Effector memory CD8-positive, alpha-beta T cell (primary cell): Measurements from ENCODE around the gene ZNF91.
"Not testable (repeated sequence)": the region's sequence is repeated elsewhere in the genome, so short reads cannot be mapped to it uniquely, and the experiment has no call there.

Source experiments
- ATAC-seq: fragments of 150-1000 bp; cut with Tn5 transposase; replicated peaks from 2 replicates; pipeline ENCODE4 v1.10.0; 2021; ENCODE audit warnings: mild to moderate bottlenecking, moderate library complexity
- DNase-seq, 3 experiments: peaks; one replicate each; pipeline ENCODE4 v3.0.0; 2021
- H3K27ac Mint-ChIP-seq, 2 donors: one replicate each; pipeline ENCODE4 v1.8.0; 2022; ENCODE audit warnings: mild to moderate bottlenecking in 2 of 2, mixed read lengths in 2 of 2, moderate library complexity in 2 of 2
- H3K27me3 Mint-ChIP-seq, 2 donors: one replicate each; pipeline ENCODE4 v1.8.0; 2022; ENCODE audit warnings: mixed read lengths in 2 of 2
- H3K36me3 Mint-ChIP-seq: one replicate; pipeline ENCODE4 v1.8.0; 2022; ENCODE audit warnings: mild to moderate bottlenecking, moderate library complexity, mixed read lengths; ENCODE audit not compliant: insufficient read depth
- H3K4me1 Mint-ChIP-seq, 2 donors: one replicate each; pipeline ENCODE4 v1.8.0; 2022; ENCODE audit warnings: low read depth in 2 of 2, mixed read lengths in 2 of 2
- H3K4me3 Mint-ChIP-seq, 2 donors: one replicate each; pipeline ENCODE4 v1.8.0; 2022; ENCODE audit warnings: mild to moderate bottlenecking in 2 of 2, mixed read lengths in 2 of 2, moderate library complexity in 2 of 2
- H3K9me3 Mint-ChIP-seq, 2 donors: one replicate each; pipeline ENCODE4 v1.8.0; 2022; ENCODE audit warnings: mixed read lengths in 2 of 2
- total RNA-seq, 9 experiments: gene quantifications; one replicate each; lab custom pipeline; 2026; lab: John Stamatoyannopoulos, UW

ZNF91 gene
- 78.0 to 267 (median 153) reads per million in 9 experiments for total RNA-seq

DNA sequence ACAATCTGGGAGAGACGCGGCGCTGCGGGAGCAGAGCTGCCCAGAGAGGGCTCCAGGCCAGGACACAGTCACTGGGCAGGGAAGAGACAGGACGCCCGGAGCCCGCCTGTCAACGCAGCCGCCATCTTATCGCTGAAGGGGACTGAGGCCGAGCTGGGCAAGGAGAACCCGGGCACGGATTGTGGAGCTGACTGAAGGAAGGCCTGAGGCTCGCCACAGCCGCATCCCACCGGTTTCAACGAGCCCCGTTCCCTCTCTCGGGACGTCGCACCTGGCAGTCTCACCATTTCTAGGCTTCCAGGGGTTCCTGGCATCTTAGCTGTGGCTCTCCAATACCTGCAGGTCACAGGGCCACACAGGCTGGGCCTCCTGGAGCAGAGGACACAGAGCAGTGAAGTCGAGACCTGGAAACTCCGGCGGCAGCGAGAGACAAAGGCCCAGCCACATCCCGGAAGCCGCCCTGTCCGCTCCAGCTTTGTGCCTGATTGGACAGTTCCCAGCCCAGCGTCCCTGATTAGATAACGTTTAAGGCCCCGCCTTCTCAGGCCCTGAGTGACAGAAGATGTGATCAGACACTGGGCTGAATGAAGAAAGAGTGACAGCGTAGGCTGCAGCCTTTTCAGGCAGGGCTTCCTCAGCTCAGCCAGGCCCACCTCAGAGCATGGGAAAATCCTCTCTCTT is at the start of gene ZNF91:
TSS of gene ZNF91 (minus strand) at position 431 of the 681 bp plus-strand sequence. CDS start at position 314, 117 bp downstream.
- ATAC-seq = peak; percentile 93
- Mint-ChIP-seq H3K36me3 (peaks cover 39% of the 10 kb centered on the region), H3K9me3 (no peaks in the 10 kb centered on the region)

DNA sequence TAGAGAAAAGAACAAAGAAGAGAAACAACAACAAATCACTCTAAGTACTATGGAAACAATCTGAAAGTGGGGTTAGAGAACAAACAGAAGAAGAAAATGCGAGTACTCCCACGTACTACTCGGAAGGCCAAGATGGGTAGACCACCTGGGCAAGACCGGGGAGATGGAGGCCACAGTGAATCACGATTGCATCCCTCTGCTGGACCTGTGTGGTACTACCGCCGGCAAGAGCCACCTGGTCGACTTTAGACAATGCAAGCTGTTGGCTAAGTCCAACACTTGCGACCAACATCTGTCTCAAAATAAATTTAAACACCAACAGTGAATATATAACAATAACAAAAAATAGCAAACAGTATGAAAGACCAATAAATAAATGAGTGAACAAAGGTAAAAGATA is 45.5 kb upstream of the ZNF91 start:
- no peaks in the 10 kb centered on the region for H3K36me3 Mint-ChIP-seq
- peaks cover 17 to 24% of the 10 kb centered on the region in 2 donors for H3K9me3 Mint-ChIP-seq
- H3K27me3 Mint-ChIP-seq = no peaks in the 10 kb centered on the region
- H3K4me3 Mint-ChIP-seq = no peak overlapping the region
- DNase-seq = no peak
- no peak for ATAC-seq
- no peak overlapping the region for H3K27ac Mint-ChIP-seq
- no peaks in the 10 kb centered on the region for H3K4me1 Mint-ChIP-seq

More for the DNA sequence above, at the start of gene ZNF91:
- peaks cover 22 to 31% of the 10 kb centered on the region in 2 donors for H3K4me1 Mint-ChIP-seq
- H3K27ac Mint-ChIP-seq = peak within 1 kb of the TSS; percentile 97 to 99
- no peaks in the 10 kb centered on the region for H3K27me3 Mint-ChIP-seq
- DNase-seq = peak; percentile 89 to 91 (median 91)
- peak within 1 kb of the TSS; percentile 96 to 97 for H3K4me3 Mint-ChIP-seq

GRCh38 chr19:23440207-23440606 is 44.9 kb upstream of the ZNF91 start:
- Mint-ChIP-seq H3K27me3 (no peaks in the 10 kb centered on the region), H3K27ac (no peak overlapping the region), H3K4me3 (no peak overlapping the region), H3K9me3 (peaks cover 17 to 24% of the 10 kb centered on the region in 2 donors), H3K36me3 (no peaks in the 10 kb centered on the region), H3K4me1 (no peaks in the 10 kb centered on the region)
- DNase-seq = no peak
- no peak for ATAC-seq

- DNase-seq (no peak), ATAC-seq (no peak)
- H3K4me3 Mint-ChIP-seq = no peak overlapping the region
- H3K4me1 Mint-ChIP-seq = no peaks in the 10 kb centered on the region
- no peaks in the 10 kb centered on the region for H3K36me3 Mint-ChIP-seq
- no peaks in the 10 kb centered on the region for H3K27me3 Mint-ChIP-seq
- peaks cover 20 to 24% of the 10 kb centered on the region in 2 donors for H3K9me3 Mint-ChIP-seq
- no peak overlapping the region for H3K27ac Mint-ChIP-seq
These were observed 44.4 kb upstream of the ZNF91 start for GRCh38 chr19:23439623-23440022.

DNA sequence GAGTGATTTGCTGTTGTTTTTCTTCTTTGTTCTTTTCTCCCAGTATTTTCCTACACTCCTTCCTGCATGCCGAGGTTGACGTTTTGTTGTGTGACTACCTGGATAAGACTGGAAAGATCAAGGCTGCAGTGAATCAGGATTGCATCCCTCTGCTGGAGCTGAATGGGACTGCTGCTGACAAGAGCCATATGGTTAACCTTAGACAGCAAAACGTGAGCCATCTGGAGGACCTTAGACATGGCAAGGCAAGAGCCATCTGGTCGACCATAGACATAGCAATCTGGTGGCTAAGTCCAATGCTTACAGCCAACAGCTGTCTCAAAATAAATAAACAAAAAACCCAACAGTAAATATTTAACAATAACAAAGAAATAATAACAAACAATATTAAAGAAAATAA is 42.6 kb upstream of the ZNF91 start:
- ATAC-seq = no peak
- Mint-ChIP-seq H3K27me3 (no peaks in the 10 kb centered on the region), H3K4me1 (no peaks in the 10 kb centered on the region), H3K27ac (no peak overlapping the region), H3K36me3 (no peaks in the 10 kb centered on the region), H3K9me3 (peaks cover 22 to 29% of the 10 kb centered on the region in 2 donors), H3K4me3 (no peak overlapping the region)
- DNase-seq = no peak

GRCh38 chr19:23436944-23437343 is 41.7 kb upstream of the ZNF91 start:
- Mint-ChIP-seq H3K27ac (no peak overlapping the region), H3K9me3 (peaks cover 22 to 31% of the 10 kb centered on the region in 2 donors), H3K27me3 (no peaks in the 10 kb centered on the region), H3K4me3 (no peak overlapping the region), H3K36me3 (no peaks in the 10 kb centered on the region), H3K4me1 (no peaks in the 10 kb centered on the region)
- DNase-seq (no peak), ATAC-seq (no peak)

DNA sequence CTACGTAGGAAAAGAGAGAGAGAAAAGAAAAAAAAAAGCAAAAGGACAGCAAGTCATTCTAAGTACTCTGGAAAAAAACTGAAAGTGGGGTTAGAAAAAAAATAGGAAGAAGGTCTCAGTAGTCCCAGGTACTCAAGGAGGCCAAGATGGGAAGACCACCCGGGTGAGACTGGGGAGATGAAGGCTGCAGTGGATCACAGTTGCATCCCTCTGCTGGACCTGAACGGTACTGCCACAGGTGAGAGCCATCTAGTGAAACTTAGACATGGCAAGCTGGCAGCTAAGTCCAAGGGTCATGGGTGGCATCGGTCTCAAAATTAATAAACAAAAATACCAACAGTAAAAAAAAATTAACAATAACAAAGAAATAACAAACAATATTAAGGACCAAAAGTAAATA is 41.0 kb upstream of the ZNF91 start:
- Mint-ChIP-seq H3K27me3 (no peaks in the 10 kb centered on the region), H3K4me1 (no peaks in the 10 kb centered on the region), H3K27ac (no peak overlapping the region), H3K36me3 (no peaks in the 10 kb centered on the region), H3K4me3 (no peak overlapping the region), H3K9me3 (peaks cover 22 to 31% of the 10 kb centered on the region in 2 donors)
- ATAC-seq (no peak), DNase-seq (no peak)

DNA sequence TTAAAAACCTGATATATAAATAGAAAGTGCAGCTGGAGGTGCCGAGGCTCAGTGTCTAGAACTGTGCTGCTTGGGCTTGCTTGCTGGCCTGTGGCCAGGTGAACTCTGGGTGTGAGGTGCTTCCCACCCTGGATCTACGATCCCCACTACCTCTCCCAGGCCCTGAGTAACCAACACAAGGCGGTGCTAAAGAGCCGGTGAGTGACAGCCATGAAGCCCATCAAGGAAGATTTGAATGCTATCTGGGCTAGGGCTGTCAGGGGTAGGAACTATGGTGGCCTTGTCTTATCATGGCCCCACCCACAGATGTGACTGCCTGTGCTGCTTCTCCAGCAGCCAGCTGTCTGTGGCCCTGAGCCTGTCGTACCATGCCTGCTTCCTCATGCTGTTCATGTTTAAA is 25.6 kb upstream of the ZNF91 start:
- Mint-ChIP-seq H3K36me3 (no peaks in the 10 kb centered on the region), H3K4me3 (no peak overlapping the region), H3K9me3 (no peaks in the 10 kb centered on the region), H3K27ac (no peak overlapping the region), H3K4me1 (peaks cover 0 to 2% of the 10 kb centered on the region in 2 donors), H3K27me3 (peaks cover 4 to 6% of the 10 kb centered on the region in 2 donors)
- DNase-seq (no peak), ATAC-seq (no peak)

GRCh38 chr19:23419261-23419660 is 24.0 kb upstream of the ZNF91 start:
- H3K4me3 Mint-ChIP-seq, ATAC-seq, H3K4me1 Mint-ChIP-seq, DNase-seq, H3K9me3 Mint-ChIP-seq, H3K36me3 Mint-ChIP-seq, H3K27ac Mint-ChIP-seq: not testable (repeated sequence)
- peaks cover 15 to 18% of the 10 kb centered on the region in 2 donors for H3K27me3 Mint-ChIP-seq

- ATAC-seq (peak; percentile 31), DNase-seq (no peak)
- Mint-ChIP-seq H3K4me1 (peaks cover 0 to 7% of the 10 kb centered on the region in 2 donors), H3K4me3 (peak overlapping the region; percentile 71 to 74), H3K27me3 (peaks cover 18 to 21% of the 10 kb centered on the region in 2 donors), H3K27ac (no peak overlapping the region), H3K36me3 (no peaks in the 10 kb centered on the region), H3K9me3 (no peaks in the 10 kb centered on the region)
These were observed 20.4 kb upstream of the ZNF91 start for GRCh38 chr19:23415561-23416191.

GRCh38 chr19:23415034-23415433 is 19.8 kb upstream of the ZNF91 start:
- ATAC-seq (no peak), DNase-seq (no peak)
- Mint-ChIP-seq H3K4me3 (peak overlapping the region; percentile 71 to 74), H3K36me3 (no peaks in the 10 kb centered on the region), H3K4me1 (peaks cover 0 to 7% of the 10 kb centered on the region in 2 donors), H3K27me3 (peaks cover 18 to 21% of the 10 kb centered on the region in 2 donors), H3K27ac (no peak overlapping the region), H3K9me3 (no peaks in the 10 kb centered on the region)

DNA sequence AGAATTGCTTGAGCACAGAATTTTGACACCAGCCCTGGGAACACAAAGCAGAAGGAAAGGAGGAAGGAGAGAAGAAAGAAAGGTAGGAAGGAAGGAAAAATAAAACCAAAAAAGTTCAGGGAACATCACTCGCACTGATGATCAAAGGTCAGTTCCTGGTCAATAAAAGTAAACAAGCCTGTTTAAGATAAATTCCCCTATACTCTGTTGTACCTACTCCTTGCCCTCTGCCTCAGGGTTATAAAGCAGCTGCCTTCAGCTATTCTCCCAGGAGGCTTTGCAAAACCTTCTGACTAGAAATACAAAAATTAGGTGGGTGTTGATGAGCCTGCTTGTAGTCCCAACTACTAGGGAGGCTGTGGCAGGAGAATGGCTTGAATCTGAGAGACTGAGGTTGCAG is 14.9 kb upstream of the ZNF91 start:
- H3K4me1 Mint-ChIP-seq = peaks cover 0 to 2% of the 10 kb centered on the region in 2 donors
- no peak overlapping the region for H3K27ac Mint-ChIP-seq
- no peaks in the 10 kb centered on the region for H3K9me3 Mint-ChIP-seq
- H3K36me3 Mint-ChIP-seq = no peaks in the 10 kb centered on the region
- peaks cover 6 to 15% of the 10 kb centered on the region in 2 donors for H3K27me3 Mint-ChIP-seq
- ATAC-seq (no peak), DNase-seq (no peak)
- no peak overlapping the region for H3K4me3 Mint-ChIP-seq

- DNase-seq (no peak), ATAC-seq (no peak)
- Mint-ChIP-seq H3K36me3 (no peaks in the 10 kb centered on the region), H3K4me3 (no peak overlapping the region), H3K27ac (no peak overlapping the region), H3K9me3 (no peaks in the 10 kb centered on the region), H3K4me1 (no peaks in the 10 kb centered on the region), H3K27me3 (peaks cover 0 to 8% of the 10 kb centered on the region in 2 donors)
These were observed 14.2 kb upstream of the ZNF91 start for GRCh38 chr19:23409392-23410048.
